ENCODE measurements around the gene SDHAF2.
"Not testable (repeated sequence)": the region's sequence is repeated elsewhere in the genome, so short reads cannot be mapped to it uniquely, and the experiment has no call there.

SDHAF2 gene

DNA sequence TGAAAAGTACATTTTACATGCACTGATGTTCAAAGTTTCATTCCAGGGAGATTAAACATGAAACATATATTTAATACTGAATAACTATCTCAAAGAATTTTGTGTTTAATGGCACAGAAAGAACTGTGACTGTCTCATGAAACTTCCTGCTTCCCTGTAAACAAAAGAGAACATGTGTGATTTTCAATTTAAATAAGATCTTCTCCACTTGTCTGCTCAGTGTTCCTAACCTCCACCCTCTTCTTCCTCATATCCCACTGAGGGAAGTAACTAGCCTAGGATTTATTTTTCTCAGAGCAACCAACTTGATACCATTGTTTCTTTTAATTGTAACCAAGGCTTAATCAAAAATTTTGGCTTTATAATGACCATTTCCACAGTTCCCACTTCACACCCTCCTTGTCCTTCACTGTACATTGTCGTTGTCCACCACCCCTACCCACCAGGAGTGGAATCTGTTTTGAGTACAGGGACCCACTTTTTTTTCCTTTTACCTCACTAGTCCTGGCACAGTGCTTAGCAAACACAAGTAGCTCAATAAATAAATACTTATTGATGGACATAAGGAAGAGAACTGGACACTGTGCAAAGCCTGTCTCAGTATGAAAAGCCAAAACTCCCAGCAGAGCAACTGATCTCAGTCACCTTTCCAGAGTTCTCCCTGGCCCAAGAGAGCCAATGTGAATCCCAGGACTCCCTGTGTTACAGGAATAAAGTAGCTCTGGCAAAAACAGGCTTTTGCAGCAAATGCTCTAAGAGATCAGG, 4.4 kb upstream of the SDHAF2 start:
- DNase-seq (ENCODE audit: low spot score): no peak

DNA sequence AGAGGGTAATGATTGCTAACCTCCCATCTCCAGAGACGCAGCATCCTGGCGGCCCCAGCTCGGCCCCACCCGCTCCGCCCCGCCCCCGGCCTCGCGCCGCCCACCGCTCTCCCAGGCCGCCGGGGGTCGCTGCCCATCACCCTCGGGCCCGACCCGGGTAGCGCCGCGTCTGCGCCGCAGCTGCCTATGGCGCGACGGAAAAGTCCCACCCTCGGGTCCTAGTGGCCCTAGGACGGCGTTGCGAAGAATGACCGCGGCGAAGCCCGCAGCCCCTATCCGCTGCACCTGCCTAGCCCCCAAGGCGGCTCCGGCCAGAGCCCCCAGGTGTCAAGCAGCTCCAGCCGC, 606 bp upstream of the SDHAF2 start:
- DNase-seq (ENCODE audit: low spot score): peak; percentile 66

GRCh38 chr11:61430839-61431238, 915 bp downstream of the SDHAF2 start:
- not testable (repeated sequence) for DNase-seq (ENCODE audit: low spot score)

DNA sequence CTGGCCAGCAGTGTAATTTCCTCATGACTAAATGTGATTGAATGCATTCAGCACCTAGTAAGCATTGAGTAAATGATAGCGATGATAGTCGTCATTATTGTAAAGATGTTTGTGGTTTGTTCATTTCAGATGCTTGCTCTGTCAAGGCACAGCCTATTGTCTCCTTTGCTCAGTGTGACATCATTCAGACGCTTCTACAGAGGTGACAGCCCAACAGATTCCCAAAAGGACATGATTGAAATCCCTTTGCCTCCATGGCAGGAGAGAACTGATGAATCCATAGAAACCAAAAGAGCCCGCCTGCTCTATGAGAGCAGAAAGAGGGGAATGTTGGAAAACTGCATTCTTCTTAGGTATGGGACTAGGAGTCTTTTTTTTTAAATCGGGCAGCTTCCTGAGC, 7.6 kb downstream of the SDHAF2 start:
- no peak for DNase-seq (ENCODE audit: low spot score)

DNA sequence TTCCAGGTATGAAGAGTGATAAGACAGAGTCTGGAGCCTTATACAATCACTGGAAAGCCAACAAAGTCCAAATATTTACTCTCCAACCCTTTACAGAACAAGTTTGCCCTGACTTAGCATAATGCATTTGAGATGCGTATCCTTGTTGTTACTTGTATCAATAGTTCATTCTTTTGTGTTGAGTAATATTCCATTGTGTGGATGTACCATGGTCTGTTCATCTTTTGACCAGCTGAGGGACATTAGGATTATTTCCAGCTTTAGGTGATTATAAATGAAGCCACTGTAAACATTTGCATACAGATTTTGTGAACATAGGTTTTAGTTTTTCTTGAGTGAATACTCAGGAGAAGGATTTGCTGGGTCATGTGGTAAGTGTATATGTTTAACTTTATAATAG, 9.7 kb downstream of the SDHAF2 start:
- no peak for DNase-seq (ENCODE audit: low spot score)

DNA sequence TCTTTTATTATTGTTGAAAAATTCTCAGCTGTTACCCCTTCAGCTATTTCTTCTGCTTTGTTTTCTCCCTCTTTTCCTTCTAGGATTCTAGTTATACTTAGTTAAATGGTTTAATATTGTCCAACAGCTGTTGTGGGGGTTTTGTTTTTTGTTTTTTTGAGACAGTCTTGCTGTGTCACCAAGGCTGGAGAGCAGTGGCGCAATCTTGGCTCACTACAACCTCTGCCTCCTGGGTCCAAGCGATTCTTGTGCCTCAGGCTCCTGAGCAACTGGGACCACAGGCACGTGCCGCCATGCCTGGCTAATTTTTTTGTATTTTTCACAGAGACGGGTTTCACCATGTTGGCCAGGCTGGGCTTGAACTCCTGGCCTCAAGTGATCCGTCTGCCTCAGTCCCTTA, 12.7 kb downstream of the SDHAF2 start:
- DNase-seq (ENCODE audit: low spot score): no peak

GRCh38 chr11:61445516-61445915, 15.6 kb downstream of the SDHAF2 start:
- no peak for DNase-seq (ENCODE audit: low spot score)

- DNase-seq (ENCODE audit: low spot score): peak; percentile 79
Measured at GRCh38 chr11:61446211-61446651, 16.3 kb downstream of the SDHAF2 start.

DNA sequence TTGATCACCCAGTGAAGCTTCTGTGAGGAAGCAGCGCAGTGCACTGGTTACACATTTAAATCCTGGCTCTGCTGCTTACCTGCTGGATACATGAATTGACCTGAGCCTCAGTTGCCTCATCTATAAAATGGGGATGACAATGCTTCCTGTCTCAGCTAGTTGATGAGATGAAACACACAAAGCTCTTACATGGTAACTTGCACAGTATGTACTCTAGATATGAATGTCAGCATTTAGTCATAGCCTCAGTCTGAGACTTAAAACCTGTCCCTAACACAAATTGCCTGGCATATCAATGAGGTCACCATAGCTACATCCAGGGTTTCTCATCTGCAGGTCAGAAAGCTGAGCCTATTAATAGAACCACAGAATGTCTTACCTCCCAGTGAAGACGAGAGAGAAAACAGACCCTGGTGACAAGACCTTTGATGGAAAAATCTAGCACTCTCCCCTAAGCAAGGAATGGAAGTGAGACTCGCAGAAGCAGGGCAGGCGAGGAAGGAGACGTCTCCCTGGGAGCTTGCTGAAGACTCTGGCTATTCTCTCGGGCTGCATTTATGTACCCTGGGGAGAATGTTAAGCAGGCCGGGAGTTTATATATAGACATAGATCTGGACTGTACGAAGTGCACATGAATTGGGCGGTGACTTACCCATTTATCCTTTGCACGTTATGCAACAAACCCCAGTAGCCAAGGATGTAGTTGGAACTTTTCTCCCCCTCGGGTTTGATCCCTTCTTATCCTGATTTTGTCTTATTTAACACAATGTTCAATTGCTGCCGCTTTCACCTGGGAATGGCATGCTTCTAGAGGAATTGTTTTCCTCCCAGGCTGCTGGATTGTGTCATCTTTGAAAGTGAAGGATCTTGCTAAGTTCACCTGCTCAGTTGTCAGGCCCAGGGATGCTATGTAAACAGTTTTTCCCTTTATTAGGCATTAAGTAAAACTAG, 18.0 kb downstream of the SDHAF2 start:
- DNase-seq (ENCODE audit: low spot score): no peak

GRCh38 chr11:61448552-61448927, 18.6 kb downstream of the SDHAF2 start:
- DNase-seq (ENCODE audit: low spot score): no peak

DNA sequence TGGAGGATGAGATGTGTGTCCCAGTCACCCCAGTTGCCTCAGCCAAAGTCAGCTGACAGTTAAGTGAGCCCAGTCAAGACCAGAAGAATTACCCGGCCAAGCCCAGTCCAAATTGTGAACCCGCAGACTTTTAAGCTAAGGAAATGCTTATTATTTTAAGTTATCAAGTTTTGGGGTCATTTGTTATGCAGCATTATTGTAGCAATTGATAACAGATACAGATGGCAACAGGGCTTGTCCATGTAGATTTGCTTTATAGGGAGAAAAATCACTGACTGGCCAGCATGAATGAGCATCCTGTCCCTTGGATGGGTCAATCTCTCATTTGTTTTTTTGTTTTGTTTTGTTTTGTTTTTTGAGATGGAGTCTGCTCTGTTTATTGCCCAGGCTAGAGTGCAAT, 22.9 kb downstream of the SDHAF2 start:
- DNase-seq (ENCODE audit: low spot score): no peak

GRCh38 chr11:61453695-61454094, 23.8 kb downstream of the SDHAF2 start:
- DNase-seq (ENCODE audit: low spot score): no peak

DNA sequence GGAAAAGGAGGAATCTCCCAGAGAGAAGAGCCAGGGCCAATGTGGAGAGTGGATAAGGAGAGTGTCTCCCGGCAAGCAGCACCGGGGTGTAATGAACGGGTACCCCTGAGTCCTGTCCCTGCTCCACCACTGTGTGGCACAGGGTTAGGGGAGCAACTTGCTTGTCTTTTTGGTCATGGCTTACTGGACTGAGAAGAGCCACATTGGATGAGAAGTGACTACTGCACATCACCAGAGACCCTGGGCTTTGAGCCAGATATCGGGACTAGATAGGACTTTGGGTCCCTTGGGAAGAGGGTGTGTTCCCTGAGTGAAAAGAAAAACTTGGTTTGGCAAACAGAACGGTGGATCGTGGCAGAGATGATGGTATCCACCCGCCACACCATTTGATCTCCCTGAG, 24.6 kb downstream of the SDHAF2 start:
- no peak for DNase-seq (ENCODE audit: low spot score)

GRCh38 chr11:61460474-61460881, 30.6 kb downstream of the SDHAF2 start:
- no peak for DNase-seq (ENCODE audit: low spot score)

DNA sequence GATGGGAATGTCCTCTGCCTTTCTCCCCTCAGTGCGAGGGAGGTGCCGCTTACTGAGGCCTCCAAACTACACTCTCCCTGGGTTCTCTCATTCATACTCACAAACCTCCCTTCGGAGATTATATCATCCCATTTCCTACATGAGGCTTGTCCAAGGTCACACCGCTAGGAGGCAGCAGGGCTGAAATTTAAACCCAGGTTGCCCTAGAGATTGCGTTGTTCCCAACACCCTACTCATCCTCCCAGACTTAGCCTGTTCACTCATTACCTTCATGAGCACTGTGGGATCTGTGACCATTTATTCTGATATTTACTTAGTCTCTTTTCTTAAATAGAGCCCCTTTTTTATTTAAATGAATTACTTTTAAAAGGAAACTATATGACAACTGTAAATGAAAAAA, 31.1 kb downstream of the SDHAF2 start:
- no peak for DNase-seq (ENCODE audit: low spot score)

- not testable (repeated sequence) for DNase-seq (ENCODE audit: low spot score)
Measured at GRCh38 chr11:61467602-61468001, 37.7 kb downstream of the SDHAF2 start.

DNA sequence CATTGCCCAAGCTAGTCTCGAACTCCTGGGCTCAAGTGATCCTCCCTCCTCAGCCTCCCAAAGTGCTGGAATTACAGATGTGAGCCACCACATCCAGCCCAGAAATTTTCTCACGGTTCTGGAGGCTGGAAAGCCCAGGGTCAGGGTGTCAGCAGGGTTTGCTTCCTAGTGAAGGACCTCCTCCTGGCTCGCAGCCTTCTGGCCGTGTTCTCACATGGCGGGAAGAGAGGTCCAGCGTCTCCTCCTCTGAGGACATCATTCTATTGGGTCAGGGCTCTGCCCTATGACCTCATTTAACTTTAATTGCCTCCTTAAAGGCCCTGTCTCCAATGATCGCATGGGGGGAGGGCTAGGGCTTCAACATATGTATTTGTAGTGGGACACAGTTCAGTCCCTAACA, 38.1 kb downstream of the SDHAF2 start:
- DNase-seq (ENCODE audit: low spot score): no peak

GRCh38 chr11:61472282-61472681, 42.4 kb downstream of the SDHAF2 start:
- DNase-seq (ENCODE audit: low spot score): no peak

DNA sequence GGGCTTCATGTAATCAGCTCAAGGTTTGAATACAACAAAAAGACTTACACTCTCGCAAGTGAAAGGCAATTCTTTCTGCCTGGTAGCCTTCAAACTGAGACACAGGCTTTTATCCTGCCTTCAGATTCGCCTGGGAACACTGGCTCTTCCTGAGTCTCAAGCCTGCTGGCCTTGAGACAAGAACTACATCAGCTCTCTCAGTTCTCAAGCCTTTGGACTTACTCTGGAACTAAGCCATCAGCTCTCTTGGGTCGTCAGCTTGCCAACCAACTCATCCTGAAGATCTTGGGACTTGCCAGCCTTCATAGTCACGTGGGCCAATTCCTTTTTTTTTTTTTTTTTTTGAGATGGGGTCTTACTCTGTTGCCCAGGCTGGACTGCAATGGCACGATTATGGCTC, 42.9 kb downstream of the SDHAF2 start:
- DNase-seq (ENCODE audit: low spot score): no peak

- DNase-seq (ENCODE audit: low spot score): no peak
Measured at GRCh38 chr11:61473370-61474012, 43.6 kb downstream of the SDHAF2 start.

DNA sequence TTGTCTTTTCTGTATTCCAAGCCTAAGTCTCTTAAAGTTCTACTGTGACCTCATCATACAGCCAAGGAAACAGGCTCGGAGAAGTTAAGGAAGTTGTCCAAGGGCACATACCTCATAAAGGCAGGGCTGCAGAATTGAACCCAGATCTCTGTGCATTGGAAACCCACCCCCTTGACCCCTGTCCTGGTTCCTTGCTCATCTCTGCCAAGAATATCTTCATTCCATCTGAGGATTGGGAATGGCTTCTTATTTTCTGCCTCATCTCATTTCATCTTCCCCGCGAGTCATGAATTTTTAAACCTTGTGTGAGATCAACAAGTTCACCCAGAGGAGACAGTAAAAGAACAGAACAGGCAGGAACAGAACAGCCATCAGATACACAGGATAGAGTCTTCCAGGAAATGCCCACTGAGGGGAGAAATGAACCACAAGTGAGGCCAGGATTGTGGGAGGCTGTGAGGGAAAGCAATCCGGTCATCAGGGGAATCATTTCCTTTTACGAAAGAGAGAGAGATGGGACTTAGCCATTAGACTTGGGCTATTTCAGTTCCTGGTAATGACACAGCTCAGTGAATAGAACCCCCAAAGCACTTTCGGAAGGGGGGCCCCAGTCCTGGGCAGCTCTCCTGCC, 44.2 kb downstream of the SDHAF2 start:
- no peak for DNase-seq (ENCODE audit: low spot score)

- no peak for DNase-seq (ENCODE audit: low spot score)
Measured at GRCh38 chr11:61475433-61475832, 45.5 kb downstream of the SDHAF2 start.

Data from SW480 (cell line).